Measurements from ENCODE around the gene MSI2.

DNA sequence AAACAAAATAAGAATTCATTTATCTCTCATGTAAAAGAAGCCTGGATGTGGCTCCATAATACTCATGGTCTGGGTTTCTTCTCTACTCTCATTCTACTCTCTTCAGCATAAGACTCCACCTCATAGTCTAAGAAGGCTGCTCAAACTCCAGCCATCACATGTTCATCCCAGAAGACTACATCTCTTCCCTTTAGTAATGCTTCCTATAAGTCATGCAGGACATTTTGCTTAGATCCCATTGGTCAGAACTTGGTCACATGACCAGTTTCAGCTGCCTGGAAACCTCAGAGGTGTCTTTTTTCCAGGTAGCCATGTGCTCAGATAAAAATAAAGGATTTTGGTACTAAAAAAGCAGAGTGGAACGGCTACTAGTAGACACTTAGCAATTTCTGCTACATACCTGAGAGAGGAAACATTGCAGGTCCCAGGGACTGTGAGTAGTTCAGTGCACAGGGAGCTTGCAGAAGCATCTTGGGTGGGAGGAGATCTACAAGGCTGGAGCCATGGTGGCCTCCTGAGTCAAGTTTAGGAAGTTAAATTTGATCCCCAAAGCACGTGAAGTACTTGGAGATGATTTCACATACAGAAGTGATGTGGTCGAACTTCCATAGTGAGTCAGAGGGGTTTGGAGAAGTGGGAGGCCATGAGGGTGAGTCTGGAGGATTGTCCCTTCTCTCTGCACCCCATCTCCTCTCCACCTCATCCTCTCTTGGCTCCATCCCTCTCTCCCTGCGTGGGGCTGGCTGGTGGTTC lies 378.6 kb downstream of the MSI2 start:
- no peak for TF ChIP-seq EZH2 (IDR thresholded peaks at IDR 0.05; ENCODE audit: insufficient read depth, poor library complexity, severe bottlenecking)
- TF ChIP-seq EZH2phosphoT487 (IDR thresholded peaks at IDR 0.05; ENCODE audit: insufficient read depth, low read depth), result no peak

Measured in GM23248 (cell line).